Naive thymus-derived CD8-positive, alpha-beta T cell (primary cell): Measurements from ENCODE around the gene GRHL3. TPM values are rescaled to one million over a fixed set of nuclear protein-coding genes. Genes with fewer than 3 reads are reported as not detected.

ENCODE experiments used
- ATAC-seq, 2 donors: fragments of 150-1000 bp; cut with Tn5 transposase in 1 of 2; sonication (Bioruptor Pico), chemical (Tn5 transposase) in 1 of 2; 1 replicate in 1 of 2; 2 replicates in 1 of 2; pipeline ENCODE4 v1.10.0; 2021; ENCODE audit warnings: mild to moderate bottlenecking in 2 of 2, moderate library complexity in 2 of 2
- POLR2A ChIA-PET: fragments of 350-600 bp; sonication (Branson Sonifier 250); formaldehyde crosslinking; loops from one replicate; lab custom pipeline; 2021; ENCODE audit warnings: antibody characterized with exemption; lab: Charles Lee
- DNase-seq, 10 donors: peaks; one replicate each; pipeline versions ENCODE4 v3.0.0 to v3.0.0-alpha.2; 2020 to 2022
- H3K27ac Mint-ChIP-seq, 10 donors: one replicate each; pipeline ENCODE4 v1.8.0; 2020 to 2022; ENCODE audit warnings: mild to moderate bottlenecking in 10 of 10, mixed read lengths in 10 of 10, moderate library complexity in 4 of 10, inconsistent platforms in 1 of 10
- H3K27me3 Mint-ChIP-seq, 5 donors: one replicate each; pipeline ENCODE4 v1.8.0; 2021 to 2022; ENCODE audit warnings: mixed read lengths in 5 of 5
- H3K36me3 Mint-ChIP-seq, 3 donors: one replicate each; pipeline ENCODE4 v1.8.0; 2020 to 2022; ENCODE audit warnings: mixed read lengths in 3 of 3, mild to moderate bottlenecking in 2 of 3, inconsistent platforms in 1 of 3
- H3K4me1 Mint-ChIP-seq, 4 donors: one replicate each; pipeline ENCODE4 v1.8.0; 2021 to 2022; ENCODE audit warnings: mixed read lengths in 4 of 4
- H3K4me3 Mint-ChIP-seq, 10 donors: one replicate each; pipeline ENCODE4 v1.8.0; 2020 to 2022; ENCODE audit warnings: mild to moderate bottlenecking in 10 of 10, mixed read lengths in 10 of 10, moderate library complexity in 6 of 10, inconsistent platforms in 1 of 10
- H3K9me3 Mint-ChIP-seq, 9 donors: one replicate each; pipeline ENCODE4 v1.8.0; 2020 to 2022; ENCODE audit warnings: mixed read lengths in 9 of 9, mild to moderate bottlenecking in 3 of 9, inconsistent platforms in 1 of 9, moderate library complexity in 1 of 9
- polyA plus RNA-seq, 3 donors: library from polyadenylated mRNA; unstranded; fragments of 300-500 nt; fragmentation: Illumina TruSeq; gene quantifications; one replicate each; pipeline ENCODE4 v1.2.3, GENCODE V29; 2021
- total RNA-seq, 8 experiments: library from RNA in 2 of 8; stranded (reverse) in 2 of 8; gene quantifications; one replicate each; pipeline ENCODE4 v1.2.3 and lab custom pipeline; 2021 to 2026

The GRHL3 gene
- total and polyA plus RNA-seq, 5 experiments from 2014 or later = not detected

DNA sequence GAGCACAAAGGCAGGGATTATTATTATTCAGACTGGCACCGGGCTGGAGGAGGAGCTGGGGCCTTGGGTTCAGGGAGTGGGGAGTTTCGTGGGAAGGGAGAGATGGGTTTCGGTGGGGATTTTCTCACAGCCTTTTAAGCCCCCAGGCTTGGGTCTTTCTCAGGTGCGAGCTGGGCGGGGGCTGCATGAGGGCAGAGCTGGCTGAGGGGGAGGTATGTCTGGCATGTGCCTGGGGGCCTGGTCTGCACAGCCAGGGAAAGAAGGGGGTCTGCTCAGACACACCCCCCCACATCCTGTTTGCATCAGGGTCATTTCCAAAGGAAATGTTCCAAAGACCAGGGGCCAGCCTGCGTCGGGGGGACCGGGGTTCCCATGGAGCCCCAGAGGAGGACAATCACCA is 21.6 kb downstream of the GRHL3 start:
- DNase-seq (no peak), ATAC-seq (no peak)
- no peak overlapping the region for H3K4me3 Mint-ChIP-seq
- no peaks in the 10 kb centered on the region for H3K9me3 Mint-ChIP-seq
- POLR2A ChIA-PET = no interaction called here
- peaks cover 0 to 9% (median 1%) of the 10 kb centered on the region in 4 donors for H3K4me1 Mint-ChIP-seq
- H3K27me3 Mint-ChIP-seq = peaks cover 0 to 8% (median 2%) of the 10 kb centered on the region in 5 donors
- no peak overlapping the region for H3K27ac Mint-ChIP-seq
- no peaks in the 10 kb centered on the region for H3K36me3 Mint-ChIP-seq

DNA sequence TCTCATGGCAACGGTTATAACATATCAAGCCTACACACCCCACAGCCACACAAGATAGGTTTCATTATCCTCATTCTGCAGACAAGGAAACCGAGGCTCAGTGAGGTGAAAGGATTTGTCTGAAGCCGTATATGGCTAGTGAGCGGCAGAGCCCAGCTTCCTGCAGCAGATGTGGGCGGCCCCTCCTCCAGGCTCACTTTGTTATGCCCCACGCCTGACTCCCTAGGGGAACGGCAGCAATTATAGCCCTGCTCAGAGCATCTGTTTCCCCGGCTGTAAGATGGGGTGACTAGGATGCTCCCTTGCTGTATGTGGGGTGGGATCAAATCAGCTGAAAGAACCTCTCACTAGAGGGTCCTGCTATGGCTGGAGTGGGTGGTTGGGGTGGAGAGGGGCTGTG is 22.1 kb downstream of the GRHL3 start:
- no peak overlapping the region for H3K4me3 Mint-ChIP-seq
- peaks cover 0 to 10% (median 2%) of the 10 kb centered on the region in 5 donors for H3K27me3 Mint-ChIP-seq

DNA sequence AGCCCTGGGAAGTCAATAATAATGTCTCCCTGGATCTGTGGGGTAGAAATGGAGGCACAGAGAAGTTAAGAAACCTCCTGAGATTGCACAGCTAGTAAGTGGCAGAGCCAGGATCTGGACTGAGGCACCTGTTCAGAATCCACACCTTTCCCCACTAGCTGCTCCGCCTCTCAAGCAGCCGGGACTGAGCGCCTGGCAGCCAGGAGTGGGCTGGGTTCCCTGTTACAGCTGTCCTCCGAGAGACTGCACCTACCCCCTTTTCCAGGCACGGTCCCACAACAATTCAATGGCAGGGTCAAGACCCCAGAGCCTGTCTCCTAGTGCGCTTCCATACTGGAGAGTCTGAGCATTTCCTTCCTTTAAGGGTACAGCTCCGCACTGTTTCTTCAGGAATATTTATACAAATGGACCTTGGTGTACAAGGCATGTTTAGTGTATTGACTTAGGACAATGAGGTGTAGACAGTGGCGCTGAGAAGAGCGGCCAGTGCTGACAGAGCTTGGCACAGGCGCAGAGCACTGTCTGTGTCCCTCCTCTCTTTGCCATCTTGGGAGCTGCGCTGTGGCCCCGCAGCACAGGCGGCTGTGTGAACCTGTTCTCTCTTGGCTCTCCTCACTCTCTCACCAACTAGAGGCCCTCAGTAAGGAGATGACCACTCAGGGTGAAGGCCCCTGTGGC is 24.4 kb downstream of the GRHL3 start:
- H3K9me3 Mint-ChIP-seq = no peaks in the 10 kb centered on the region
- DNase-seq = no peak
- no peak overlapping the region for H3K27ac Mint-ChIP-seq
- POLR2A ChIA-PET = no interaction called here
- peaks cover 0 to 2% (median 0%) of the 10 kb centered on the region in 4 donors for H3K4me1 Mint-ChIP-seq
- H3K27me3 Mint-ChIP-seq = peaks cover 0 to 11% (median 4%) of the 10 kb centered on the region in 5 donors
- H3K36me3 Mint-ChIP-seq = no peaks in the 10 kb centered on the region
- no peak for ATAC-seq
- no peak overlapping the region for H3K4me3 Mint-ChIP-seq

More for the DNA sequence above, 22.1 kb downstream of the GRHL3 start:
- Mint-ChIP-seq H3K4me1 (peaks cover 0 to 9% (median 1%) of the 10 kb centered on the region in 4 donors), H3K9me3 (no peaks in the 10 kb centered on the region), H3K36me3 (no peaks in the 10 kb centered on the region), H3K27ac (no peak overlapping the region)
- ATAC-seq (no peak), DNase-seq (no peak)
- POLR2A ChIA-PET = no interaction called here

DNA sequence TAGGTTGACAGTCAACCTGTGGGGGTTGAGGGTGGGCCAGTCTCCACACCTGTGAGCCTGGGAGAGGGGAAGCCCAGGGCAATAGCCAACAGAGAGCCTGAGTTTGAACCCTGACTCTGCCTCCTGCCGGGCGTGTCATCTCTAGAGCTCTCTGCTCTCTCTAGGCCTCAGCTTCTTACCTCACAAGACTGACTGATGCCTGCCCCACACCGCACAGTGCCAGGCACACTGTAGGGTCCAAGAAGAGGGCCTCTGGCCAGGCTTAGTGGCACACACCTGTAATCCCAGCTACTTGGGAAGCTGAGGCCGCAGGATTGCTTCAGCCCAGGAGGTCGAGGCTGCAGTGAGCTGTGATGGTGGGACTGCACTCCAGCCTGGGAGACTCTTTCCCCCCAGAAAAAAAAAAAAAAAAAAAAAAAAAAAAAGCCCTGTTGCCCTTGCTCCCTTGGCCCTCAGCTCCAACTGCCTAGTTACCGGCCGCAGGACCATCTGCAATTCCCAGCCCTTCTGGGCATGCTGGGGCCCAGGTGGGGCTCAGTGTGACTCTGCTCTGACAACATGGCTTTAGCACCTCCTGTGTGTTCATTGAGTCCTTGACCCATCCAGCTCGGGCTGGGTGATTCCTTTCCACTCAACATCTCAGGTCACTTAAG is 25.1 kb downstream of the GRHL3 start:
- no peak for ATAC-seq
- POLR2A ChIA-PET = no interaction called here
- no peak for DNase-seq
- H3K4me3 Mint-ChIP-seq = no peak overlapping the region
- peaks cover 0 to 2% (median 0%) of the 10 kb centered on the region in 4 donors for H3K4me1 Mint-ChIP-seq
- H3K36me3 Mint-ChIP-seq = no peaks in the 10 kb centered on the region
- H3K9me3 Mint-ChIP-seq = no peaks in the 10 kb centered on the region
- H3K27ac Mint-ChIP-seq = no peak overlapping the region
- H3K27me3 Mint-ChIP-seq = peaks cover 0 to 11% (median 4%) of the 10 kb centered on the region in 5 donors

DNA sequence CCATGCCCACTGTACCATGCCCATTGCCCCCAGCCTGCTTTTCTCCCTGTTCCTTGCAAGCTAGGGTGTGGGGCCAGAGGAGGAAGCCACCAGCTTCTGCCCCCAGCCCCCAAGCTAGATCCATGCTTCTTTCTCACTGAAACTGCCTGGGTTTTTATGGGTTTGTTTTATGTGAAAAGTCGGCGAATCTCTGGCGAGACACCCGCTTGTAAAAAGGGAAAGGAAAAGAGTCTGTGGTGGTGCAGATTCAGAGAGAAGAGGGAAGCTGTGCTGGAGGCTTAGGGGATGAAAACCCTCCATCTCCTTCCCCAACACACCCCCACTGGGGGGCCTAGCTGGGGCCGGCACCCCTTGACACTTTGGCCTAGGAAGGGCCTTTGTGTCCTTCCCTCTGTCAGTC is 26.2 kb downstream of the GRHL3 start:
- no peak for DNase-seq
- H3K27ac Mint-ChIP-seq = peak overlapping the region in 1 of 10 donors; percentile 17
- POLR2A ChIA-PET = no interaction called here

DNA sequence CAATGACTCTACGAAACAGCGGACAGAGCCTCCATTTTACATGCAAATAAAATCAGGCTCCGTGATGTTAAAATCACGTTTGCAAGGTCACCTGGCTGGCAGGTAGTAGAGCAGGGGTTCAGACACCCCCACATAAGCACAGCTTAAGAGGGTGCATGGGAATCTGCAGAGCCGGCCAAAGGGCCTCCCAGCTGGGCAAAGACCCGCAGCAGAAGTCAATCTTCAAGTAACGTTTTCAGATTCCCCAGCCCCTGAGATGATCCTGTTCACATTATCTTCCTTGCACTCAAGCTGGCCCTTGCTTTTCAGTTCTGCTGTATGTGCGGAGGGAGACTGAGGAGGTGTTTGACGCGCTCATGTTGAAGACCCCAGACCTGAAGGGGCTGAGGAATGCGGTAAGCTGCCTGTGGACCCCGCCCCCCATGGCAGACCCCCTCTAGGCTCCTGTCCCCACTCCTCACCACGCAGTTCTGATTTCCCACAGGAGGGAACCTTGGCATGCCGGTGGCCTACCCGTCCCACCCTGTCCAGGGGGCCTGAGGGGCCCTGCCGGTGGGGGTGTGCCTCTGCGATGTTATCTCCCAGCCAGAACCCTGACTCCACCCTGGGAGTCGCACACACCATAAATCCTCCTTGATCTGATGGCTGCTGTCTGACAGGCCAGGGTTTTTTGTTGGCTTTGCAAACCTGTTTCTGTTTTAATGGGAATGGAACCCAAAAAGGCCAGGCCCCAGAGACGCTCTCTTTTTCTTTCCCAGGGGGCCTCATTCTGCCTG is 28.2 kb downstream of the GRHL3 start:
- Mint-ChIP-seq H3K9me3 (no peaks in the 10 kb centered on the region), H3K36me3 (no peaks in the 10 kb centered on the region), H3K4me1 (peaks cover 0 to 4% (median under 1%) of the 10 kb centered on the region in 4 donors), H3K27ac (no peak overlapping the region), H3K4me3 (no peak overlapping the region), H3K27me3 (peaks cover 0 to 11% (median 4%) of the 10 kb centered on the region in 5 donors)
- POLR2A ChIA-PET = no interaction called here
- ATAC-seq = no peak
- DNase-seq = no peak

More for the DNA sequence above, 26.2 kb downstream of the GRHL3 start:
- Mint-ChIP-seq H3K36me3 (no peaks in the 10 kb centered on the region), H3K4me3 (no peak overlapping the region), H3K27me3 (peaks cover 0 to 11% (median 4%) of the 10 kb centered on the region in 5 donors), H3K9me3 (no peaks in the 10 kb centered on the region), H3K4me1 (peaks cover 0 to 2% (median under 1%) of the 10 kb centered on the region in 4 donors)
- no peak for ATAC-seq

DNA sequence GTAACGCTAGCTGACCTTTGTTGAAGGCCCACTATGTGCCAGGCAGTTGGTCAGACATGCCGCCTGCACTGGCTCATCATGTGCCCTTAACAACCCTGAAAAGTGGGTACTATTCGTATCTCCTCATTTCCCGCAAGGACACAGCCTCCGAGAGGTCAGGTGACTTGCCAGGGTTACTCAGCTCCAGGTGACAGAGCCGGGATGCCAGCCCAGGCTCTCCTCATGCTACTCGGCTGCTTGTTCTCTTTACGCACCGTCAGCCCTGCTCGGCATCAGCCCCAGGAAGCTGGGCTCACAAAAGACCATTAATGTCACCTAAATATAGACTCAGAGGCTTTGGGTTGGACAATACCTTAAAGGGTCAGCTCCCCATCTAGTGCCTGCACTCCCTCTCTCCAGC is 29.0 kb downstream of the GRHL3 start:
- DNase-seq = no peak
- H3K4me1 Mint-ChIP-seq = peaks cover 0 to 4% (median under 1%) of the 10 kb centered on the region in 4 donors
- H3K27me3 Mint-ChIP-seq = peaks cover 0 to 11% (median 4%) of the 10 kb centered on the region in 5 donors
- POLR2A ChIA-PET = no interaction called here
- no peak for ATAC-seq
- no peaks in the 10 kb centered on the region for H3K36me3 Mint-ChIP-seq
- H3K27ac Mint-ChIP-seq = no peak overlapping the region
- H3K9me3 Mint-ChIP-seq = no peaks in the 10 kb centered on the region
- no peak overlapping the region for H3K4me3 Mint-ChIP-seq

DNA sequence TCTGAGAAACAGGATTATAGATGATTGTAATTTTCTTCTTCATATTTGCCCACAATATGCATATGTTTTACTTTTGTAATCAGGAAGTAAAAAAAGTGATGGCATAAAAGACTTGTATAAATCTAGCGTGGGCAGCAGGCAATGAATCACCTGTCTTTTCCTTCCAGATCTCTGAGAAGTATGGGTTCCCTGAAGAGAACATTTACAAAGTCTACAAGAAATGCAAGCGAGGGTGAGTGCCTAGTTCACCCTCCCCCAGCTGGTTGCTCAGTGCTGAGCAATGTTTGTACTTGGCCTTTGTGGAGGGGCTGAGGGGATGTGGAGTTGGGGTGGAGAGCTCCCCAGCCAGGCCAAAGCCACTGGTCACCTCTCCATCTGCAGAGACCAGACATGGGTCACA is 30.7 kb downstream of the GRHL3 start:
- Mint-ChIP-seq H3K4me3 (no peak overlapping the region), H3K27ac (peak overlapping the region in 2 of 10 donors; percentile 4 to 12)

DNA sequence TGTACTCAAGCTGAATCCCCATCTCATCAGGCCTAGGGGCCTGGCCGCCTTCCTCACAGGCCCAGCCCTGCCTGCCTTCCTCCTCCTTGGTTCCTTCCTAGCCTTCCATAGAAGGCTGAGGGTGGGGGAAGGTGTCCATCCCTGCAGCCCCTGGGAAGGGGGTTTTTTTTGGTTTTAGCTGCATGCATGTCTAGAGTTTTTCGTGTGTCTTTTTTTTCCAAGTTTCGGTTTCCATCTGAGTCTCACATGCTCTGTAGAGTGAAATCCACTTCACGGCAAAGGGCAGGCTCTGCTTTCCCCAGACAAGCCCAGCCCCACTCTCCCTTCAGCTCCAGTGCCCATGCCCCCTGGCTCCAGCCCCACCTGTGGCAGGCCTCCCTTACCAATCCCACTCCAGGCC is 32.1 kb downstream of the GRHL3 start:
- Mint-ChIP-seq H3K9me3 (no peaks in the 10 kb centered on the region), H3K27me3 (peaks cover 0 to 11% (median 0%) of the 10 kb centered on the region in 5 donors), H3K4me3 (peak overlapping the region in 1 of 10 donors; percentile 14), H3K27ac (no peak overlapping the region), H3K36me3 (no peaks in the 10 kb centered on the region), H3K4me1 (peaks cover 0 to 4% (median 2%) of the 10 kb centered on the region in 4 donors)
- POLR2A ChIA-PET = no interaction called here
- no peak for ATAC-seq
- DNase-seq = peak in 1 of 10 donors; percentile 22

More for the DNA sequence above, 30.7 kb downstream of the GRHL3 start:
- DNase-seq (no peak), ATAC-seq (no peak)
- no peaks in the 10 kb centered on the region for H3K36me3 Mint-ChIP-seq
- H3K9me3 Mint-ChIP-seq = no peaks in the 10 kb centered on the region
- peaks cover 0 to 4% (median 2%) of the 10 kb centered on the region in 4 donors for H3K4me1 Mint-ChIP-seq
- H3K27me3 Mint-ChIP-seq = peaks cover 0 to 11% (median 4%) of the 10 kb centered on the region in 5 donors
- POLR2A ChIA-PET = no interaction called here

DNA sequence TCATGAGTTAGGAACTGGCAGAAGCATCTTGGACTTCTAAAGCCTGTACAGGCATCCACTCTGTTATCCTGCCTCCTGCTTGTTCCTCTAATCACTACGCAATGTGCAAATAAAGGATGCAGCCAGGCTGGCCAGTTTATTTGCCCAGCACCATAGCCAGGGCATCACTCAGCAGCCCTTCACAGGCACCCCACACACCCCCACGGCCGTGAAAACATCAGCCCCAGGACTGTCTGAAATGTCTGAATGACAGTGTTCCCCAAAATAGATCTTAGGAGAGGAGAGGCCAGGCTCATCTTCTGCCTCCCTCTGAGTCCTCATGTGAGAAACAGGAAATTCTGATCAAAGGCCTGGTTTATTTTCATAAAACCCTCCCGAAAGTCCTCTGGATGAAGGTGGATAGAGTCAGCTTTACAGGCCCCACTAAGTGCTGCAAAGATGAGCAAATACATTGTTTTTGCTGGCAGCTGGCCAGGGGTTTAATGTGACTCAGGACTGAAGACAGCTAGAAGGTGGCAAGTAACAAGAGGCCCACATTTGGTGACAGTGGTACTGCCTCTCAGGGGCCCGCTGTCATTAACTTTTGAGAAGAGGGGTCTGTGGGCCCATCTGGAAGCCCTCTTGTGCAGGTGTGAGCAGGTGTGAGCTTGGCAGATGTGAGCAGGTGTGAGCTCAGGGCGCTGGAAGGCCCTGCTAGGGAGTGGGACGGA is 32.9 kb downstream of the GRHL3 start:
- DNase-seq (no peak), ATAC-seq (no peak)
- H3K4me1 Mint-ChIP-seq = peaks cover 0 to 4% (median 2%) of the 10 kb centered on the region in 4 donors
- peaks cover 0 to 11% (median 0%) of the 10 kb centered on the region in 5 donors for H3K27me3 Mint-ChIP-seq
- H3K27ac Mint-ChIP-seq = peak overlapping the region in 1 of 10 donors; percentile 73
- peaks cover 0 to 4% (median 0%) of the 10 kb centered on the region in 3 donors for H3K36me3 Mint-ChIP-seq
- POLR2A ChIA-PET = no interaction called here
- no peak overlapping the region for H3K4me3 Mint-ChIP-seq
- H3K9me3 Mint-ChIP-seq = no peaks in the 10 kb centered on the region

DNA sequence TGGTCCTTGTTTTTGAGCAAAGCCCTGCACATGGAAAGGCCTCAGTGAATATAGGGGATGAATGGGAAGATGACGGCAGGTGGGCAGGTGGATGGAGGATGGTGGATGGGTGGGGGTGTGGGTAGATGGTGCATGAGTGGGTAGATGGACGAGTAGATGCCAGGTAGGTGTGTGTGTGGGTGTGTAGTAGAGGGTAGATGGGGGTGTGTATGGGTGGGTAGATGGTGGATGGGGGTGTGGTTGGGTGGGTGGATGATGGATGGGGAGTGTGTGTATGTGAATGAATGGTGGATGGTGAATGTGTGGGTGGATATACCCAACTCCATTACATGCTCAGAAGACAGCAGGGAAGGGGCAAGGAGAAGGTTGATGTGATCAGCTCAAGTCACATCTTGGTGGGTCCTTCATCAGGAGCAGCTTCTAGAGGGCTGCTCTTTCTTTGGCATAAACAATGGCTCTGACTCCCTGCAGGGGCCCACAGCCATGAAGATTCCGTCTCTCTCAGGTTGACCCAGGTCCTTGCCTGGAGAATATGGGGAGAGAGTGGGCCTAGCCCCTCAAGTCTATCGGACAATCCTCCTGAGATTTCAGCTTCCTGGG is 34.2 kb downstream of the GRHL3 start:
- no peak for DNase-seq
- Mint-ChIP-seq H3K4me1 (peaks cover 0 to 4% (median 2%) of the 10 kb centered on the region in 4 donors), H3K9me3 (no peaks in the 10 kb centered on the region), H3K36me3 (peaks cover 0 to 10% (median 5%) of the 10 kb centered on the region in 3 donors), H3K4me3 (no peak overlapping the region), H3K27me3 (no peaks in the 10 kb centered on the region), H3K27ac (no peak overlapping the region)
- no peak for ATAC-seq
- POLR2A ChIA-PET = no interaction called here

DNA sequence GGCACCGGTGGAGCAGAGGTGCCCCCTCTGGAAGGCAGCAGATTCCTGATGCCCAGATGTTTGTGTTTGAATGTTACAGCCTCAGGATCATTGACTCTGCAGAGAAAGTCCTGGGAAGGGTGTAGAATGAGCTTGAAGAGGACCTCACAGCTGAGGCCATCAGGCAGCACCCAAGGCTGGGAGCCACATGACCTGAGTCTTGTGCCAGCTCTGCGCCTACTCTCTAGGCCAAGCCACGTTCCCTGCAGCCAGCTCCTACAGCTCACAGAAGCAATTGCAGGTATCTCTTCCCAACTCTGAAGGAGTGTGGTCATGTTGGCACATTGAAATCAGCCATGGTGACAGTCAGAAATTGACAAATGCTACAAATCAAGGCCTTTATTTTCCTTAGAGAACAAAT is 36.3 kb downstream of the GRHL3 start:
- H3K27me3 Mint-ChIP-seq = no peaks in the 10 kb centered on the region
- no peaks in the 10 kb centered on the region for H3K9me3 Mint-ChIP-seq
- no peak overlapping the region for H3K4me3 Mint-ChIP-seq
- H3K27ac Mint-ChIP-seq = no peak overlapping the region
- DNase-seq (no peak), ATAC-seq (no peak)
- H3K36me3 Mint-ChIP-seq = peaks cover 0 to 13% (median 8%) of the 10 kb centered on the region in 3 donors
- H3K4me1 Mint-ChIP-seq = peaks cover 0 to 3% (median 2%) of the 10 kb centered on the region in 4 donors
- POLR2A ChIA-PET = no interaction called here
